Measurements from ENCODE around the gene SHMT1.
"Not testable (repeated sequence)": the region's sequence is repeated elsewhere in the genome, so short reads cannot be mapped to it uniquely, and the experiment has no call there.

GRCh38 chr17:18378614-18379013 lies 15.3 kb upstream of the SHMT1 start:
- not testable (repeated sequence) for TF ChIP-seq POLR2AphosphoS5 (IDR thresholded peaks at IDR 0.05; ENCODE audit: low read depth, low read length); POLR2A (IDR thresholded peaks at IDR 0.05; ENCODE audit: low read depth, low read length); TAF1 (IDR thresholded peaks at IDR 0.05; ENCODE audit: borderline replicate concordance, low read depth, low read length)

Measured in GM12892 (cell line).